ENCODE measurements around the gene TNS3.

- no peak for TF ChIP-seq POLR2AphosphoS5 (IDR thresholded peaks at IDR 0.05; ENCODE audit: borderline replicate concordance, low read depth, low read length)
- no peak for TF ChIP-seq EZH2 (IDR thresholded peaks at IDR 0.05)
- TF ChIP-seq FOXP2 (optimal IDR thresholded peaks at IDR 0.05; ENCODE audit: control extremely low read depth, extremely low read length, insufficient read depth), result no peak
Observed at GRCh38 chr7:47559306-47560220, 22.3 kb downstream of the TNS3 start.
